Renal pelvis (tissue), 4 donors: ENCODE measurements around the gene RREB1. TPM values are rescaled to one million over a fixed set of nuclear protein-coding genes. Genes with fewer than 3 reads are reported as not detected.

ENCODE experiments used
- DNase-seq: peaks from one replicate; pipeline ENCODE4 v3.0.0-alpha.2; 2013
- polyA plus RNA-seq, 3 donors: library from polyadenylated mRNA; unstranded; fragments of 120-200 nt; gene quantifications; one replicate each; pipeline ENCODE4 v1.2.1, GENCODE V29; 2013; ENCODE audit not compliant: insufficient read length in 3 of 3

The RREB1 gene
- polyA plus RNA-seq, 3 donors: 21.8 to 29.0 (median 27.5) TPM

DNA sequence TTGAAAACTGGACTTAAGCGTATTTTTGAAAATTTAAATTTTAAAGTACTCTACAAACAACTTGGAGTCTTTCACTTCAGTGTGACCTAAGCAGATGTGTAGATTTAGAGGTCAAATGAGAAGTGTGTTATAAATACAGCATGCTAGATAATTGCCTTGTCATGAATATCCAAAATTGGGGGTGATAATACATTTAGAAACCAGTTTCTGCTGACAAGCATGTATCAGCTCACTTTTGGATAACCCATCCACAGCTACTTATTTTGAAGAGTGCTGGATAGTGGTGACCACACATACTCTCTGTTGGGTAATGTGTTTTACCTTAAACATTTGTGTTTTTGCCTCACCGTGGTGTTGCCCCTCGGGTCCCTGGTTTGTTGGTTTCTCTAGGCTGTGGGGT is 14.9 kb downstream of the RREB1 start:
- DNase-seq: no peak

- DNase-seq: no peak
Observed at GRCh38 chr6:7124114-7124513, 16.4 kb downstream of the RREB1 start.

DNA sequence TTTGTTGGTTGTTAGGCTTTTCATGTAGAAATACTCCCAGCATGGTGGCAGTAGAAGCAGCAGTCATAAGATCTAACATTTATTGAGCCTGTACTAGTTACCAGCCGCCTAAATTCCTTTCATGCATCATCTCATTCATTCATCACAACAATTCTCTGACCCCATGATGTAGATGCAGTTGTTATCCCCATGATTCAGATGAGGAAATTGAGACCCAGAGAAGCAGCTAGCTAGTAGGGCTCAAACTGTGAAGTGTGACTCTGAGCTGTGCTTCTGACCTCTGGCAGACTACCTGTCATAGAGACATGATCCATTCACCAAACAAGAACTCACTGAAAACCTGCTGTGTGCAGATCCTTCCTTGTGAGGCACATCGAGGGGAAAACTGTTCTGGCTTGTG is 16.9 kb downstream of the RREB1 start:
- DNase-seq: no peak

DNA sequence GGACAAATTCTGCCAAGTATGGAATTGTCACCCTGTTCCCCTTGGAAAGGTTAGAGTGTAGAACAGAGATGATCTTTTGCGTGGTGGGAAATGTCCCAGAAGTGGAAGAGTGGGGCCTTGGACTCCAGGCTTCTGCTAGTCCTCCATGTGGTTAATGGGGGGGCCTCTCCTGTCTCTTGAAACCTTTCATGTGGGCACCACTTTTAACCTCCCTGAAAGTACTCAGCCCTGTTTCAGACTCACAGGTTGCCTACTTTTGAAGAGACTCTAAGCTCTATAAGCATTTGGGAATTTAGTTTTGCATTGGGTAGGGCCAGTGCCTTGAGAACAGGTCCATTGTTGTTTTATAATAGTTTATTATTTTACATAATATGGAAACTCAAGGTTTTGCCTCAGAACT is 17.5 kb downstream of the RREB1 start:
- DNase-seq: no peak

DNA sequence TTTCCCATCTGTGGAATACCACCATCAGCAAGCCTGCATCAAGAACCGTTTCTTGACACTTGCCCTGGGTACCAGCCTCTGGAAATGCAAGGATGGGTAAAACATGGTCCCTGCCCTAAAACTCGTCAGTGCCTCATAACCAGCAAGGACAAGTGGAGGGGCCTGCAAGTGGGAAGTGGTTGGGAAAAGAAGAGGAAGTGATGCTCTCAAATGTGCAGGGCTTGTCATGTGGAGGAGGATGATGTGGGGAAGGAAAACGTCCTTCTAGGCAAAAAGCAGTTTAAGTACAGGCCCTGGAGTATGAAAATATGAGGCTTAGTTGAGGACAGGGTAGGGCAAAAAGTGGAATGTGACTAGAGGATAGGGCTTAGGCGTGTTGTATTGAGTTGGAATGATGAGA is 19.0 kb downstream of the RREB1 start:
- no peak for DNase-seq

- DNase-seq: no peak
Observed at GRCh38 chr6:7127680-7128079, 19.9 kb downstream of the RREB1 start.

GRCh38 chr6:7129360-7129759 is 21.6 kb downstream of the RREB1 start:
- DNase-seq: no peak

GRCh38 chr6:7129784-7130569 is 22.2 kb downstream of the RREB1 start:
- no peak for DNase-seq

- no peak for DNase-seq
Observed at GRCh38 chr6:7131390-7131789, 23.6 kb downstream of the RREB1 start.

DNA sequence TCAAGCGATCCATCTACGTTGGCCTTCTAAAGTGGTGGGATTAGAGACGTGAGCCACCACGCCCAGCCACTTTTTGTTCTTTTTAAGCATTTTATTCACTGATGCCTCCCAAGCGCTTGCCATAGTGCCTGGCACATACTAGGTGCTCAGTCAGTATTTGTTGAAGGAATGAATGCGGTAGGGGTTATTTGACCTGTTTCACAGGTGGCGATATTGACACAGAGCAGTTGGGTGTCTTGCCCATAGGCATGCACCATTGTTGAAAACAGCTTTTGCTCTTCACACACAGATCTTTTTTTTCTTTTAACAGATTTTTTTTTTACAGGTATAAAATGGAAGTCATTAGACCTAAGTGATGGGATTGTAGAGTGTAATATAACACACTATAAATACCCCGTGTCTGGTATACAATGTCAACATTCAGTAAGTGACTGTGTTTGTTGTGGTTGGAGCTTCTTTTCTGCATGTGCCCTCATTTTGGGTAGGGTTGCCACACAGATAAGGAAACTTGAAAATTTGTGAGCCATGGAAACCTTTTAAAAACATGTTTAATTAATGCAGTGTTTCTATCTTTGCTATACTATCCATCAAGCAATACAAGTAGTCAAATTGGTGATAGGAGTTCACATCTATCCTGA is 24.8 kb downstream of the RREB1 start:
- DNase-seq: no peak

DNA sequence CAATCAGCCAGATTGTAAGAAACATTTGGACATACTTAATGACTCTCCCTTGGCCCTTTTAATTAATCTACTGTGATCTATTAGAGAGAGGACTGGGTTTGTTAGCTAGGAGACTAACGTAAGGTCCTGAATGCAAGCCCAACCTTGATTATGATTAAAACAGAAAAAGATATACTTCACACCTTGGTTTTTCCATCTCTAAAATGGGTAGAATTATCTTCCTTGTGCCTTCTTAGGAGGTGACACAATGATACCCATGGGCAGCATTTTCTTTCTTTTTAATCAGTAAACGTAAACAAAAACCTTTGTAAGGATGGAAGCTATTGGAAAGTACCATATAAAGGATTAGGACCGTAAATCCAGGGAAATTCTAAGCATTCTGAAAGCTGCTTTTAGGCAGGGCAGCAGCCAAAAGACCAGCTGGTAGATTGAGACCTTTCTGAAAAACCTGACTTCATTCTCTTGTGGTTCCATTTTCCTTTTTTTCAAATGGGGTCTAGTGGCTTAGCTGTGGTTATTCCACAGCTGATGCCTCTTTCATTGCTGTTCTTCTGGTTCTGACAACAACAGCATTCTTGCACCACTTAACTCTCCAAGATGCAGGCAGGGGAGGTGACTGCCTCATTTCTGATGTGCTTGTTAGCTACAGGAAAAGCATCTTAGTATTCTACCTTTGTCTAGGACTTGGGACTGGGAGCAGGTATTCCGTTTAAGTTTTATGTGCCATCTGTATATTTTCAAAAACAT is 27.4 kb downstream of the RREB1 start:
- no peak for DNase-seq

DNA sequence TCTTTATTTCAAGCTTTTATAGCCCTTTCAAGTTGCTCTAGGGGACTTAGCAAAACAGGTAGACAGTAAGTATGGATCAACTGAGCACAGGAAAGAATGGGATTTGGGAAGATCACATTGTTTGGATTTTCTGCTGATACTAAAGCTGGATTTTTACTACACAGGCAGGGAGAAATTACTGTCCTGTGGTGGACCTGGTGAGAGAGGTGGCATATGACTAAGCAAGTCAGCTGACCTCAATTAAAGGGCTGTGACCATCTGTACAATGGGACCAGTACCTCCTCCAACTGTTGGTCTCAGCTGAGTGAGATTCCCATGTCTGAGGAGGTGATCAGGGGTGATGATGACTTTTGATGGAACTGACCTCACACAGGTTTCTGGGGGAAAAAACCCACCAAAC is 28.0 kb downstream of the RREB1 start:
- no peak for DNase-seq

- DNase-seq: no peak
Observed at GRCh38 chr6:7136859-7137334, 29.1 kb downstream of the RREB1 start.

DNA sequence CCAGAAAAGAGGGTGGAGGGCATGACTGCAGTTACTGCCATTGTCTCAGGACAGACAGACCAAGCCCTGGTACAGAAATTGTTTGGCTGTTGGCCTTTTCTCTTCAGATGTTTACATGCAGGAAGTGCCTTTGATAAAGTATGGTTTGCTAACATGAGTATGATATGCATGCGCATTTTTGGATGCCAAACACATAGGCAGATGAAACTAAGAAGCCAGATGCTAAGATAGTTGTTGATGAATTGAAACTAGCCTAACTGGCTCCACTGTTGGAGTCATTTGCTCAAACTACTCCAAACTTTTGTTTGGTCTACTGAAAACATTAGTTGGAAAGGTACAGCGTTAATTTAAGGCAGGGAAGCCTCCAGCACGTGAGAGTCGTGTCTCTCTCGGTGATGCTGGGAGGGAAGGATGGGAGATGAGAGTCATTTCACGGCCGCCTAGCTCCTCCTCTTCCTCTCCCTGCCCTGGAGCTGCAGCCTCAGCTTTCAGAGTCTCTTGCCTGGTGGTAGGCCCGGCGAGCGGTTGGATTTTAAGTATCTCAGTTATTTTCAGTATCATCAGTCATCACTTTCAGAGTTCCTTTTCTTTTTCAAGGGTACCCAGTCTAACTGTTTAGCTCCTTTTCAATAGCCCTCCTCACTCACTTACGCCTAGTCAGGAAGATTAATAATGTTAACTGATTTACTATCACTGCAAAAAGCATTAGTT is 29.7 kb downstream of the RREB1 start:
- no peak for DNase-seq

DNA sequence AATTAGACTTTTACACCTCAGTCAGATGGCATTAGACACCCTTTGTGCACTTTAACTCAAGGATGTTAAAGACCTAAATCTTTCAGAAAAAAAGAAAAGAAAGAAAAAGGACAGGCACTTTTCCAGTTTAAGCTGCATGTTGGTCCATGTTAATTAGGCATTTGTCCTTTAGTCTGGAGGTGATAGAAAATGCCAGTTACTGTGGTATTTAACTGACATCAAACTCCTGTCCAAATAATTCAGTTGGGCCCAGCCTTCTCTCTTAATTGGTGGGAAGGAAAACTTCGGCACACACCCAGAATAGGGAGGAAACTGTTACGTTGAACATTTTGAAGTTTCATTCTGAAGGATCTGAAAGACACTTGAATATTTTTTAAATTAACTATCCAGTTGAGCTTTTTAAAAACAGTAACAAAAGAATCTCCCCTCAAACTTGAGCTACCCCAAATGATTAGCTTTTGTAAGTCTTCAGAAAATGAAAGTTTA is 30.3 kb downstream of the RREB1 start:
- DNase-seq: no peak

DNA sequence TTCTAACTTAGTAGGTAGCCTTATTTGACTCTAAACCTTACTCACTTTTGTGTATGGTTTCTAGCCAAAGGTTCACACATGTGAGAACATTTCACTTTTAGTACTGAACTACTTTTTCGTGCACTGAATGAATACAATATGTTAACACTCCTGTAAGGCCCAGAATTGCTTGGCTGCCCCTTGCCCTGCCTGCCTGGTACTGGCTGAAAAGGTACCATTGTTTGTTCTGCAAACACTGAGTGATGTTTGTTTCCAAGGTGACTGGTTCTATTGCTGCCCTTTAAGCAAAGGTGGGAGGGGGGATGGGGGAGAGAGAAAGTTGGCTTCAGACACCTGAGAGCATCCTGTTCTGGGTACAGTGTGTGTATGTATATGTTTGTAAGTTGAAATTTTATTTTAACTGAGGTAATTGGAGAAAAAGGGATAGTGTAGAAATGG is 31.2 kb downstream of the RREB1 start:
- DNase-seq: no peak

DNA sequence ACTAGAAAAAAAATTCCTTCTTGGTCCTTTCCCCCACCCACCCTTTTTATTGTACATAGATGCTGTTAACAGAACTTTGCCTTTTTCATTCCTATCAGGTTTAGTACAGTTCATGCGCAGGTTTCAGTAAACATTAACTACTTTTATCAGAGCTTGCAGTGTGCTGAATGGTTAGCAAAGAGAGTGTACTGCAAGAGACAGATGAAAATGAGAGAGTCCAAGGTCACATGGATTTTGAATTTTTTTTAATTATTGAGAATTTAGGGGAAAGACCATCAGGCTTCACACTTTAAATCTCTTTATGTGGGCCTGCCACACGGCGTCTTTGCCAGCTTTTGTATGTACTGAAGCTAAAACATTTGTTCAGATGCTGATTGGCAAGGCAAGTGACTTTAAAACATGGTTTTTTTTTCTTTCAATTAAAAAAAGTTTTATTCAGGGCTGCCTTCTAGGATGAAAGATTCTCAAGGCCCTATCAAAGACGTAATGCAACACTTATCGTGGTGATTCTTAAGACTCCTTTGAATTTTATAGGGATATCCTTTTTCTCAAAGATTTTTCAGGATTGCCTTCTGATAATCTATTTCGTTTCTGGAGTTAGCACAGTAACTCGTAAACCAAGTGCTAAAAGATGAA is 32.2 kb downstream of the RREB1 start:
- no peak for DNase-seq

DNA sequence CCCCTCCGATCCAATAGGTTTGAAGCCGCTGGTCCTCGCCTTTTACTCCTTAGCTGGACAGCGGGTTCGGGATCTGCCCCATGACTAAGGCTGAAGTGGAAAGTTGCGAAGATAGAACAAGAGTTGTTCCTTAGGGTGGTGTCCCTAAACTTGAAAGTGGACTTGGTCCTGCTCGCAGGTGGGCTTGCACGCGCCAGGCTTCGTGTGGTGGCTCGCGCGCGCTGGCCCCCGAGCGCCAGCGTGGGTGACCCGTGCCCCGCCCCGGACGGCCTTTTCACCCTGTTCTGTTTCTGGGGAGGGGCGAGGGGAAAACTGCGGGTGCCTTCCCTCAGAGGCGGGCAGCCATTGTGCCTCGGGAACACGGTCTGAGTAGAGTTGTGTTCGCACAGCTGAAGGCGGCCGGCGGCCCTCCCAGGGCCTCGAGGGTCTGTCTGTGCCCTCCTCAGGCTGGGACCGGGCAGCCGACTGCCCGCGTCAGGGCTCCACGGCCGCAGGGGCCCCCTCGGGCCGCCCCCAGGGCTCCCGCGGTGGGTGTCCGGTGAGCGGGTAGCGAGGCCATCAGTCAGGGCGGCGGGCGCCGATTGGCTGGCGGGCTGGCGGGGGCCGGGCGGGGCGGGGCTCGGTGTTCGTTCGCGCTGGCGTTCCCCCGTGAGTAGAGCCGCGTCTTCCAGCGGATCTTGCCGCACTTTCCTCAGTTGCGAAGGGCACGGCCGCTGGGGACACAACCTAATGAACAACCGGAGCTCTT is 33.0 kb downstream of the RREB1 start:
- DNase-seq: peak; percentile 79

DNA sequence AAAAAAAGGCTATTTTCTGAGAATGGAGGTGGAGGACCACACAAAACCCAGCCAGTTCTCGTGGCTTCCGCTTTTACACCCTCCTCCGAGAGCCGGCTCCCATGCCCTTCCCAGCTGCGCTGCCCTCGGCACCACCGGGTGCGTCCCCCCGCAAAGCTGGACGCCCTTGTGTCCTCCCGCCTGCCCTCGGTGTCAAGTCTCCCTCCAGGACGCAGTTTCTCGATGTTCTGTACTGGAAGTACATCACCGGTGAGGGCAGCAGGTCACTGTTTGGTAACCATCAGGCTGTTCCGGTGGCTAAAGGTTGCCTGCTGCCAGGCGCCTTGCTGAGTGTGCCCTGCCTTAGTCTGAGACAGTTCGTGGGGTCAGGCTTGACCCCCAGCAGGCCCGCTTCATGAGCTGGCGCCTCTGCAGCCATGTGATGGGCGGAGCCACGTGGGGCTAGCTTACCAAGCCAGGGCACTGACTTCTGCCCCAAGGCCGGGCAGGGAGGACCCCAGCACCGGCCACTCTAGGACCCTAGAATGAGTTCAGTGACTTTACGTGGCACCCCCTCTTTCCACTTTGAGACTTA is 34.6 kb downstream of the RREB1 start:
- DNase-seq: no peak

DNA sequence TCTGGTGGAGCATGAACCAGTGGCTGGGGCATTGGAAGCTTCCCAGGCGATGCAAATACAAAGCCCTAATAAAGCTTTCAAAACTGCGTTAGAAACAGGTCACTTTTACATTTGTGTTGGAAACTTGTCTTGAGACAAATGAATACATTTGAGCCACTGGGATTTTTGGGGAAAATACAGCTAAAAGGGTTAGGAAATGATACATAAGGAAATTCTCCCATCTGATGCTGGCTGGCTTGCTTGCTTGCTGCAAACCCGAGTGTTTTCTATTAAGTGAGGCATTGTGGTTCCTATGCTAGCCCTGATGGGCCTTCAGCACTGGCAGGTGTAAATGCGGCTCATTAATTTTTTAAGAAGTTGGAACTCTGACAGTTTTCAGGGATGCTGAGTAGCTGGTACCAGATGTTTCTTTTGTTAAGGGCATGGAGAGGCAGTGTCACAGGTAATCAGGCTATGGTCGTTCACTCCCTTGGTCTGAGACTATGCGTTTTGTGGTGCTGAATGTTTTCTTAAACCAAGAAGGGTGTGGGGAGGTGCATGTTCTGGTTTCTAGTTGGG is 35.2 kb downstream of the RREB1 start:
- DNase-seq: no peak
